Endothelial cell (in vitro differentiated cells): Measurements from ENCODE around the gene PHF2. TPM values are rescaled to one million over a fixed set of nuclear protein-coding genes. Genes with fewer than 3 reads are reported as not detected.
A peak's percentile ranks its signal among the peaks of the same experiment; 100 is the strongest.

ENCODE experiments used
- DNase-seq: peaks from one replicate; pipeline ENCODE4 v3.0.0; 2021; ENCODE audit warnings: low spot score
- H3K27ac Mint-ChIP-seq: one replicate; pipeline ENCODE4 v1.8.0; 2021; ENCODE audit warnings: mixed read lengths, inconsistent platforms; ENCODE audit not compliant: unreplicated experiment
- H3K27me3 Mint-ChIP-seq: one replicate; pipeline ENCODE4 v1.8.0; 2021; ENCODE audit warnings: mild to moderate bottlenecking, moderate library complexity, mixed read lengths, inconsistent platforms; ENCODE audit not compliant: unreplicated experiment
- H3K36me3 Mint-ChIP-seq: one replicate; pipeline ENCODE4 v1.8.0; 2021; ENCODE audit warnings: mild to moderate bottlenecking, low read depth, mixed read lengths, inconsistent platforms; ENCODE audit not compliant: unreplicated experiment
- H3K4me1 Mint-ChIP-seq: one replicate; pipeline ENCODE4 v1.8.0; 2021; ENCODE audit warnings: mild to moderate bottlenecking, mixed read lengths, inconsistent platforms; ENCODE audit not compliant: unreplicated experiment
- H3K4me3 Mint-ChIP-seq: one replicate; pipeline ENCODE4 v1.8.0; 2021; ENCODE audit warnings: mild to moderate bottlenecking, mixed read lengths, inconsistent platforms; ENCODE audit not compliant: unreplicated experiment
- H3K9me3 Mint-ChIP-seq: one replicate; pipeline ENCODE4 v1.8.0; 2021; ENCODE audit warnings: mixed read lengths, inconsistent platforms; ENCODE audit not compliant: unreplicated experiment
- CTCF ChIP-seq: fragments of 200-600 bp; sonication (generic); IDR thresholded peaks from one replicate; pipeline ENCODE4 v1.5.0; 2021; ENCODE audit warnings: antibody characterized with exemption; ENCODE audit not compliant: unreplicated experiment
- total RNA-seq: library from RNA; stranded (reverse); fragmentation: NEBNext Ultra II Directional; extraction: Animal tissue kit (Norgen Biotek cat#: 25700); gene quantifications from one replicate; pipeline ENCODE4 v1.2.1, GENCODE V29; 2021; ENCODE audit not compliant: unreplicated experiment

PHF2 gene
- total RNA-seq, 1 donor from 2014 or later: 20.9 TPM

DNA sequence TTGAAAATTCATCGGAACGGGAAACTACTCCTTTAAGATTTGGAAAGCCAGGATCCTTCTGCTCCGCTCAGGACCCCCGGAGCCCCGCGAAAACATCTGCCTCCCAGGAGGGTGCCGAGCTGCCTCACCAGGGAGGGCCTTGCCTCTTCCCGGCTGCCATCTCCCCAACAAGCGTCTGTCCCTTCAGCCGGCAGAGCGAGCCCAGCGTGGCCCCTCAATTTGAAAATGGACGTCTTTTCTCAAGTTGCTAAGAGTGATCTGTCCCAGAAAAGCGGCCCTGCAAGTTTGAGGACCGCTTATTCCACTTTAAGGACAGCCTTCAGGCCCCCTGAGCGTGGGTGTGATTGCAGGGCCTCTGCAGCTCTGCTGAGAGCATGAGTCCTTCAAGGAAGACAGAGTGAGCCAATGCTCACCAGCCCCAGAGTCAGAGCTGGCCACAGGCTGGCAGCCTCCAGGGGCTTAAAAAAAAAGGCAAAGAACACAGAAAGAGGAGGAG is 101.3 kb downstream of the PHF2 start:
- Mint-ChIP-seq H3K9me3 (no peaks in the 10 kb centered on the region), H3K27ac (no peak overlapping the region), H3K27me3 (peaks cover 9% of the 10 kb centered on the region), H3K4me3 (peak overlapping the region; percentile 59), H3K36me3 (peaks cover 15% of the 10 kb centered on the region), H3K4me1 (no peaks in the 10 kb centered on the region)
- DNase-seq: peak; percentile 4
- TF ChIP-seq CTCF: no peak

- Mint-ChIP-seq H3K27ac (no peak overlapping the region), H3K27me3 (peaks cover 7% of the 10 kb centered on the region), H3K36me3 (peaks cover 10% of the 10 kb centered on the region), H3K4me1 (no peaks in the 10 kb centered on the region), H3K9me3 (no peaks in the 10 kb centered on the region), H3K4me3 (no peak overlapping the region)
- no peak for TF ChIP-seq CTCF
- peak; percentile 1 for DNase-seq
Observed at GRCh38 chr9:93678199-93679019, 102.0 kb downstream of the PHF2 start.

DNA sequence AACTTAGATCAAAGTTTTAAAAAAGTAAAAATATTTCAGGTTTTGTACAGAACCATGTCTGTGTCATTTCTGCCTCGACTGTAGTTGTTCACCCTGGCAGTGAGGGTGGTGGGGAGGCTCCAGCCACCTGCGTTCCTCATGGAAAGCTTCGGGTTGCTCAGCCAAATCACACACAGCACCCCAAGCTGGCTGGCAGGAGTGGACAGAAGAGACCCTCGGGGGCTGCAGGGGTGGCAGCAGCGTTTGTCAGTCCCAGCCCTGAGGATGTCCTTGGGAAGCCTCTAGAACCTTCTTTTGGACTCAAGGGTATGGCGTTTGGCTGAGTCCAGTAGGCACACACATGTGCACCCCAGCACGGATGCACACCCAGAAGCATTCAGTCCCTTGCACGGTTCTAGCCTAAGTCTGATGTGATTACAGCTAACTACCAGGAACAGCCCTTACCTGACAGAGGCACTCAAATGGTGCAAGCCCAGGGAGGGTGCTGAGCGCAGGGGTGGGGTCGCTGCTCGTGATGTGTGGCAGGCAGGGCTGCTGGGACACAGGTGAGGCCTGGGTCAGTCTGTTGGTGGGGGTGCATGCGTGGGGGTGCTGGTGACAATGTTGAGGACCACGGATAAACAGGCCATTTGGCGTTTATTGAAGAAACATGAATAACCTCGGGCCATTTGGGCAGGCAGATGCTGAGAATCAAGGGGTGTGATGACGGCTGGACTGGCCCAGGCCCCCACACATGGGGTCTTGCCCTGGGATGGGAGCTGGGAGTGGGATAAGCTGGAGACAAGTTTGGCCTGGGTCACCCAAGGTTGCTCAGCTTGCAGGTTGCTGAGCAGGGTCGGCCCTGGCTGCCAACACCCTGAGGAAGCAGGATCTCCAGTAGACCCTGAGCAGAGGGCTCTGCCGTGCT is 103.4 kb downstream of the PHF2 start:
- peaks cover 7% of the 10 kb centered on the region for H3K36me3 Mint-ChIP-seq
- H3K4me3 Mint-ChIP-seq: no peak overlapping the region
- DNase-seq: peak; percentile 2
- H3K4me1 Mint-ChIP-seq: peaks cover 1% of the 10 kb centered on the region
- H3K27ac Mint-ChIP-seq: no peak overlapping the region
- H3K27me3 Mint-ChIP-seq: peaks cover 8% of the 10 kb centered on the region
- no peak for TF ChIP-seq CTCF
- H3K9me3 Mint-ChIP-seq: no peaks in the 10 kb centered on the region

DNA sequence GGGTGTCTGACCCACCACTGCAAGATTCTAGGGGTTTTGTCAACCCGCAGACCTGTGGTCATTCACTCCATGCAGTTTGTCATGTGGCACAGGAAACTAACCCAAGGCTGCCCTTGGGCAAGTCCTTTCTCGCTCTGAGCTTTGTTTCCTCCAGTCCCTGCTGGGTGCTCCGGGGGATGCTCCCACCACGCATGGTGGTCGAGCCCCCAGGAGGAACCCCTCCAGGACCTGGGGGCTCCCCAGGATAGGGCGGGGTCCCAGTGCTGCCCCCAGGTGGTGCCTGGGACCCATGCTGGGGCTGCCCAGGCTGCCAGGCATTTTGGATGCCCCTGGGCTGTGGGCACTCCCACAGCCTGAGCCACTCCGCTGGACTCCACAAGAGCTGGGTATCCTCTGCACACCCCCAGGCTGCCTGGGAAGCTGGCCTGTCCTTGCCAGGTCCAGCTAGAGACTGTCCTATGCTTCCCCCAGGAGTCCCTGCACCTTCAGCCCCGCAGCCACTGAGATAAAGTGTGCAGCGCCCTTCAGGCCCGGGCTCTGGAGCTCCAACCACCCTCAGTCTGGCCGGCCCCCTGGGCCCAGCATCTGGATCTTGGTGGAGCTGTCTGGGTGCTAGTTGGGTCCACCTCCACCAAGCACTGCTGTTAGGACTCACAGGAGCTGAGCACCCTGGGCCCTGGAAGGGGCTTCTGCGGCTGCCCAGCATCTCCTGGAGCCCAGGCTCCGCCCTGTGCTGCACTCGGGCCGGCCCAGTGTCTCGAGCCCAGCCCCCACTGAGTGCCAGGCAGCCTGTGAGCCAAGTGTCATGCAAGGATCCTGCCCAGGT is 104.3 kb downstream of the PHF2 start:
- Mint-ChIP-seq H3K36me3 (peaks cover 7% of the 10 kb centered on the region), H3K9me3 (no peaks in the 10 kb centered on the region), H3K4me3 (no peak overlapping the region), H3K4me1 (peaks cover 9% of the 10 kb centered on the region), H3K27ac (no peak overlapping the region), H3K27me3 (peaks cover 12% of the 10 kb centered on the region)
- TF ChIP-seq CTCF: peak; percentile 11
- peak; percentile 5 for DNase-seq
